Ovary (tissue), 9 donors: Measurements from ENCODE around the gene SP2. TPM values are rescaled to one million over a fixed set of nuclear protein-coding genes. Genes with fewer than 3 reads are reported as not detected.
A peak's percentile ranks its signal among the peaks of the same experiment; 100 is the strongest.

Experiments
- DNase-seq, 5 donors: peaks; one replicate each; pipeline ENCODE4 v3.0.0-alpha.2; 2019 to 2020
- H3K27ac ChIP-seq, 2 donors: fragments of 200-600 bp; one replicate each; pipeline versions ENCODE4 v1.5.1 to v1.8.0; 2019 to 2022
- H3K27me3 ChIP-seq: fragments of 200-600 bp; one replicate; pipeline ENCODE4 v1.8.0; 2022
- H3K36me3 ChIP-seq: fragments of 200-600 bp; sonication (generic); one replicate; pipeline ENCODE4 v1.5.1; 2019
- H3K4me1 ChIP-seq: one replicate; pipeline ENCODE4 v1.8.1; 2013; ENCODE audit warnings: mild to moderate bottlenecking, moderate library complexity; ENCODE audit not compliant: insufficient read depth
- H3K4me3 ChIP-seq: fragments of 200-600 bp; sonication (generic); one replicate; pipeline ENCODE4 v1.5.1; 2017
- H3K9me3 ChIP-seq, 2 donors: fragments of 200-600 bp in 1 of 2; sonication (generic) in 1 of 2; one replicate each; pipeline versions ENCODE4 v1.5.1 to v1.8.1; 2013 to 2019; ENCODE audit warnings: mild to moderate bottlenecking in 1 of 2, moderate library complexity in 1 of 2
- CTCF ChIP-seq, 3 donors: fragments of 450-650 bp in 2 of 3; fragments of 200-600 bp in 1 of 3; IDR thresholded peaks; one replicate each; pipeline versions ENCODE4 v1.5.1 to v1.8.0; 2016 to 2022; ENCODE audit warnings: antibody characterized with exemption in 3 of 3, mild to moderate bottlenecking in 1 of 3
- EP300 ChIP-seq: sonication (generic); formaldehyde crosslinking; IDR thresholded peaks from one replicate; pipeline ENCODE4 v1.6.1; 2017; ENCODE audit warnings: antibody characterized with exemption
- POLR2A ChIP-seq: fragments of 450-650 bp; IDR thresholded peaks from one replicate; pipeline ENCODE4 v1.6.1; 2017; ENCODE audit warnings: antibody characterized with exemption, mild to moderate bottlenecking, moderate library complexity
- WGBS, 3 donors: extraction: QIAGEN DNeasy Blood & Tissue Kit in 1 of 3; methylation state at CpG; one replicate each; pipeline versions ENCODE4 v1.1.5 to v1.1.7; 2013 to 2017; 5-methylcytosine and 5-hydroxymethylcytosine counted together
- intact Hi-C, 4 donors: fragments of 100-400 bp; cut with DNase I; formaldehyde crosslinking; loops; one replicate each; pipeline versions ENCODE4 v1.11.0 to v1.15.1; 2022 to 2023
- polyA plus RNA-seq, 2 donors: library from polyadenylated mRNA; stranded (reverse); fragments of 200-250 nt in 1 of 2; fragments of 350-450 nt in 1 of 2; fragmentation: Illumina TruSeq in 1 of 2; extraction: RNeasy Lipid Tissue Mini Kit (QIAGEN cat#74804) in 1 of 2; gene quantifications; one replicate each; pipeline ENCODE4 v1.2.3, GENCODE V29; 2013 to 2014
- total RNA-seq, 7 donors: library from RNA; depleted of rRNA in 2 of 7; stranded (reverse); fragments of >200 nt in 2 of 7; fragmentation: NEBNext Ultra II Directional in 3 of 7; extraction: Animal tissue kit (Norgen Biotek cat#: 25700) in 3 of 7; gene quantifications; one replicate each; pipeline versions ENCODE4 v1.1.0 to v1.2.4, GENCODE V29; 2016 to 2023
- donor health status: DM: no; HTN: no; CAD: no; lungs with moderate emphysema.
- donor health status: DM: no; HTN: no; CAD: no.
- donor health status: Bipolar disorder and iron deficiency.
- donor health status: DM: yes; HTN: yes; CAD: no.
- donor health status: DM: no; HTN: no; CAD: no.
- donor health status: DM: yes; HTN: yes; CAD: no.

The SP2 gene
- total and polyA plus RNA-seq, 9 donors: 2.6 to 22.5 (median 14.7) TPM

- Histone ChIP-seq H3K27me3 (no peaks in the 10 kb centered on the region), H3K4me1 (peaks cover 3% of the 10 kb centered on the region), H3K36me3 (no peaks in the 10 kb centered on the region), H3K4me3 (no peak overlapping the region), H3K9me3 (no peaks in the 10 kb centered on the region), H3K27ac (no peak overlapping the region)
- TF ChIP-seq EP300: no peak
- TF ChIP-seq POLR2A: no peak
- TF ChIP-seq CTCF (IDR thresholded peaks at IDR 0.05): no peak
- intact Hi-C loops: no loop called here
- no peak for DNase-seq
- WGBS, 3 donors: 63 to 71% (median 70%) methylated on average over 4 of the region's 4 CpGs
Observed at GRCh38 chr17:47914306-47914948, 18.4 kb downstream of the SP2 start.

- no peak for TF ChIP-seq CTCF (IDR thresholded peaks at IDR 0.05)
- no peak for TF ChIP-seq POLR2A
- no peak for TF ChIP-seq EP300
- peak; percentile 51 to 84 (median 75) for DNase-seq
- 27 to 37% (median 31%) methylated on average over 12 of the region's 12 CpGs for WGBS, 3 donors
Observed at GRCh38 chr17:47915776-47916398, 19.9 kb downstream of the SP2 start.

GRCh38 chr17:47916489-47917208, 20.6 kb downstream of the SP2 start:
- Histone ChIP-seq H3K36me3 (no peaks in the 10 kb centered on the region), H3K9me3 (no peaks in the 10 kb centered on the region), H3K4me3 (no peak overlapping the region), H3K27ac (peak overlapping the region in 1 of 2 donors; percentile 52), H3K27me3 (no peaks in the 10 kb centered on the region), H3K4me1 (peaks cover 3% of the 10 kb centered on the region)
- 89 to 91% (median 91%) methylated on average over 19 of the region's 19 CpGs for WGBS, 3 donors
- no peak for DNase-seq
- intact Hi-C loops: no loop called here
- no peak for TF ChIP-seq POLR2A
- TF ChIP-seq EP300: no peak
- TF ChIP-seq CTCF (IDR thresholded peaks at IDR 0.05): no peak

More at GRCh38 chr17:47915776-47916398, 19.9 kb downstream of the SP2 start:
- peak overlapping the region; percentile 18 to 52 for H3K27ac ChIP-seq
- H3K36me3 ChIP-seq: no peaks in the 10 kb centered on the region
- H3K27me3 ChIP-seq: no peaks in the 10 kb centered on the region
- intact Hi-C loops: no loop called here
- H3K9me3 ChIP-seq: no peaks in the 10 kb centered on the region
- H3K4me1 ChIP-seq: peaks cover 3% of the 10 kb centered on the region
- no peak overlapping the region for H3K4me3 ChIP-seq

GRCh38 chr17:47917581-47917980, 21.5 kb downstream of the SP2 start:
- H3K4me1 ChIP-seq: peaks cover 3% of the 10 kb centered on the region
- no peaks in the 10 kb centered on the region for H3K36me3 ChIP-seq
- no peak overlapping the region for H3K4me3 ChIP-seq
- TF ChIP-seq CTCF (IDR thresholded peaks at IDR 0.05) (no peak), EP300 (no peak), POLR2A (no peak)
- DNase-seq: no peak
- intact Hi-C loops: no loop called here
- no peaks in the 10 kb centered on the region for H3K9me3 ChIP-seq
- WGBS, 3 donors: 50 to 56% (median 50%) methylated on average over 2 of the region's 2 CpGs
- H3K27me3 ChIP-seq: no peaks in the 10 kb centered on the region
- no peak overlapping the region for H3K27ac ChIP-seq
